Measurements from ENCODE around the gene CD302. TPM values are rescaled to one million over a fixed set of nuclear protein-coding genes. Genes with fewer than 3 reads are reported as not detected.
A peak's percentile ranks its signal among the peaks of the same experiment; 100 is the strongest.
"Not testable (repeated sequence)": the region's sequence is repeated elsewhere in the genome, so short reads cannot be mapped to it uniquely, and the experiment has no call there.

Gene CD302
- total RNA-seq, result under 1 TPM; 0.20 to 0.55 TPM

DNA sequence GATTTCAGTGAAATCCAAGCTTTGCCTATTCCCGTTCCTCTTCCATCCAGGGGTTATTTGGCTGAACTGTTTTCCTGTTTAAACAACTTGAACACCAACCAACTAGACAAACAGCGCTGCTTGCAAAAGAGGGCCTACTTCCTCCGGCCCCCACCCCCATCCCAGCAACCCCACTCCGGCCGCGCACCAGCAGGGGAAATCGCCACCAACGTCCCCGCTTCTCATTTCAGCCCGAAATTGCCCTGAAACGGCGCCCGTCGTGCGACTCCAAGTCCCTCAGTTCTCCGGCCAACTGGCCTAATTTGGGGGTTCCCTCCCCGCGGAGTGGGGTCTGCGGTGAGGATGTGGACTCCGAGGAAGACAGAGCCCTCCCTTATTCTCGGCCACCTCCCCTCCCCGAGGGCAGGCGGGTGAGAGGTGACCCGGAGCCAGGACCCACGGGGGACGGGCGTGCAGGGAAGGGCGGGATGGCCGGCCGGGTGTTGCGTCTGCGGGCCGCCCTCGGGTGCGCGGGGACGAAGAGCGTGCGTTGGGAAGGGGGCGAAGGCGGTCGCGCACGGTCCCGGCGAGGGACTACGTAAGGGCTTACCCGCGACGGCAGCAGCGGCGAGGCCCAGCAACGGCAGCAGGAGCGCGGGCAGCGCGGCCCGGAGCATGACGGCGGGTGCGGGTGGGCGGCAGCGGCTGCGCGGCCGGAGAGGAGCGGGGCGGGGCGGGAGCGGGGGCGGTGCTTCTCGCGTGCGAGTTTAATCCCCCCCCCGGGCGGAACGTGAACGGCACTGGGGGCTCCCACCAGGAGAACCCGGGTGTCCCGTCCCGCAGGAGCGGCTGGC lies at the start of gene CD302:
CD302 (minus strand) TSS at position 666 of the 833 bp plus-strand sequence; CDS start at position 656, 10 bp downstream.
- Mint-ChIP-seq H3K4me1 (ENCODE audit: low read depth in 2 of 2) (peaks cover 11 to 13% of the 10 kb centered on the region in 2 donors), H3K27ac (peak within 1 kb of the TSS in 1 of 2 donors; percentile 71), H3K36me3 (no peaks in the 10 kb centered on the region), H3K27me3 (peaks cover 5 to 9% of the 10 kb centered on the region in 2 donors), H3K9me3 (no peaks in the 10 kb centered on the region), H3K4me3 (peak within 1 kb of the TSS; percentile 79)
- DNase-seq (ENCODE audit: low spot score) (peak; percentile 60), ATAC-seq (peak; percentile 81 to 89)

DNA sequence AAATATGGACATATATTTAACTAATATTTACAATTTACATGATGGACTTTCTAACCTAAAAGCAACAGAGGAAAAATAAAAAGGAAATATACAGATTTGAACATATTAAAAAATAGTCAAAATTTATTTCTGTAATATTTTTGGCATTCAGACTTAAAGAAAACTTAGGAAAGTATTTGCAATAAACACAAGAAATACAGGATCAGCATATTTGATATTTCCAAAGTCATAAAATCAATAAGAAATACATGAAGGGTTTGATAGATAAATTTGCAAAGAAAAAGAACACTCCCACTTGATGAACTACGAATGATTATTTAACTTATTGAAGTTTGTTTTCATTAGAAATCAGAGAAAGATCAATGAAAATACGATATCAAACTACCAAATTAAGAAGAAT lies 48.6 kb upstream of the CD302 start:
- Mint-ChIP-seq H3K4me1 (ENCODE audit: low read depth in 2 of 2) (no peaks in the 10 kb centered on the region), H3K27ac (no peak overlapping the region), H3K9me3 (no peaks in the 10 kb centered on the region), H3K36me3 (peaks cover 5% of the 10 kb centered on the region), H3K4me3 (no peak overlapping the region), H3K27me3 (no peaks in the 10 kb centered on the region)
- DNase-seq (ENCODE audit: low spot score), result no peak
- no peak for ATAC-seq

GRCh38 chr2:159840616-159841015 lies 42.6 kb upstream of the CD302 start:
- DNase-seq (ENCODE audit: low spot score) (no peak), ATAC-seq (no peak)
- Mint-ChIP-seq H3K36me3 (peaks cover 5% of the 10 kb centered on the region), H3K27me3 (no peaks in the 10 kb centered on the region), H3K4me1 (ENCODE audit: low read depth in 2 of 2) (no peaks in the 10 kb centered on the region), H3K27ac (no peak overlapping the region), H3K4me3 (no peak overlapping the region), H3K9me3 (no peaks in the 10 kb centered on the region)

GRCh38 chr2:159832858-159833257 lies 34.9 kb upstream of the CD302 start:
- no peak overlapping the region for H3K4me3 Mint-ChIP-seq
- no peaks in the 10 kb centered on the region for H3K9me3 Mint-ChIP-seq
- no peak overlapping the region for H3K27ac Mint-ChIP-seq
- no peak for DNase-seq (ENCODE audit: low spot score)
- no peaks in the 10 kb centered on the region for H3K27me3 Mint-ChIP-seq
- peaks cover 11% of the 10 kb centered on the region for H3K36me3 Mint-ChIP-seq
- no peak for ATAC-seq
- H3K4me1 Mint-ChIP-seq (ENCODE audit: low read depth in 2 of 2), result no peaks in the 10 kb centered on the region

DNA sequence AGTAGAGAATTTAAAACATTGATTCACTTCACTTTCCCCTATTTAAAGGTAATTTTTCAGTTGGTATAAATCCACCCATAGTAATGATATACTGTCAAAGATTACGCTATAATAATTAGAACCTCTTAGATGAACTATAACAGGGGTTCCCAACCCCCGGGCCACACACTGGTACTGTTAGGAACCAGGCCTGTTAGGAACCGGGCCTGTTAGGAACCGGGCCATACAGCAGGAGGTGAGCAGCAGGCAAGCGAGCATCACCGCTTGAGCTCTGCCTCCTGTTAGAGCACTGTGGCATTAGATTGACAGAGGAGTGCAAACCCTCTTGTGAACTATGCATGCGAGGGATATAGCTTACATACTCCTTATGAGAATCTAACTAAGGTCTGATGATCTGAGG lies 34.0 kb upstream of the CD302 start:
- Mint-ChIP-seq H3K4me1 (ENCODE audit: low read depth in 2 of 2) (no peaks in the 10 kb centered on the region), H3K4me3 (no peak overlapping the region), H3K9me3 (no peaks in the 10 kb centered on the region), H3K27me3 (no peaks in the 10 kb centered on the region), H3K36me3 (peaks cover 12% of the 10 kb centered on the region), H3K27ac (no peak overlapping the region)
- DNase-seq (ENCODE audit: low spot score), result no peak
- no peak for ATAC-seq

DNA sequence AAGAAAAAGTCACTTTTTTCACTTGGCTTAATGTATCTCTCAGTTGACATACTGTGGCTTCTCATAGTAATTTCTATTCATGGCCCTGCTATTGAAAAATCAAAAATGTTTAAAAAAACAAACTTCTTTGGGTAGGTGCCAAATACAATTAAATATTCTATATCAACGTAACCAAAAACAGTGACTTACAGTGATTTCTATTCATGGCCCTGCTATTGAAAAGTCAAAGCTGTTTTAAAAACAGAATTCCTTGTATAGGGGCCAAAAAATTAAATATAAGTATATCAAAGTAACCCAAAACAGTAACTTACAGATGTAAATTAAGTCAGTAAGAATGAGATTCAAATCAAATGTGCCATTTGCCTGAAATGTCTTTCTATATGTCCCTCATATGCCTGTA lies 31.4 kb upstream of the CD302 start:
- H3K4me3 Mint-ChIP-seq, result no peak overlapping the region
- H3K9me3 Mint-ChIP-seq, result no peaks in the 10 kb centered on the region
- H3K27me3 Mint-ChIP-seq, result no peaks in the 10 kb centered on the region
- H3K27ac Mint-ChIP-seq, result no peak overlapping the region
- ATAC-seq (no peak), DNase-seq (ENCODE audit: low spot score) (no peak)
- H3K36me3 Mint-ChIP-seq, result peaks cover 28% of the 10 kb centered on the region
- peaks cover 4 to 5% of the 10 kb centered on the region in 2 donors for H3K4me1 Mint-ChIP-seq (ENCODE audit: low read depth in 2 of 2)

- ATAC-seq, result no peak
- H3K4me1 Mint-ChIP-seq (ENCODE audit: low read depth in 2 of 2), result peaks cover 8 to 11% of the 10 kb centered on the region in 2 donors
- H3K27me3 Mint-ChIP-seq, result no peaks in the 10 kb centered on the region
- H3K4me3 Mint-ChIP-seq, result no peak overlapping the region
- no peak for DNase-seq (ENCODE audit: low spot score)
- no peak overlapping the region for H3K27ac Mint-ChIP-seq
- H3K9me3 Mint-ChIP-seq, result no peaks in the 10 kb centered on the region
- peaks cover 25% of the 10 kb centered on the region for H3K36me3 Mint-ChIP-seq
Observed at GRCh38 chr2:159828738-159829137, 30.7 kb upstream of the CD302 start.

DNA sequence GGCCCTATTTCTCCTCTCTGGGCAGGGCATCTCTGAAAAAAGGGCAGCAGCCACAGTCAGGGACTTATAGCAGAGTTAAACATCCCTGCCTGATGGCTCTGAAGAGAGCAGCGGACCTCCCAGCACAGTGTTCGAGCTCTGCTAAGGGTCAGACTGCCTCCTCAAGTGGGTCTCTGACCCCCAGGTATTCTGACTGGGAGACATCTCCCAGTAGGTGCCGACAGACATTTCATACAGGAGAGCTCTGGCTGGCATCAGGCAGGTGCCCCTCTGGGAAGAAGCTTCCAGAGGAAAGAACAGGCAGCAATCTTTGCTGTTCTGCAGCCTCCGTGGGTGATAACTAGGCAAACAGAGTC lies 24.4 kb upstream of the CD302 start:
- H3K27me3 Mint-ChIP-seq; DNase-seq (ENCODE audit: low spot score); H3K9me3 Mint-ChIP-seq; H3K4me3 Mint-ChIP-seq; ATAC-seq; H3K27ac Mint-ChIP-seq: not testable (repeated sequence)
- peaks cover 8 to 12% of the 10 kb centered on the region in 2 donors for H3K4me1 Mint-ChIP-seq (ENCODE audit: low read depth in 2 of 2)
- peaks cover 24% of the 10 kb centered on the region for H3K36me3 Mint-ChIP-seq

DNA sequence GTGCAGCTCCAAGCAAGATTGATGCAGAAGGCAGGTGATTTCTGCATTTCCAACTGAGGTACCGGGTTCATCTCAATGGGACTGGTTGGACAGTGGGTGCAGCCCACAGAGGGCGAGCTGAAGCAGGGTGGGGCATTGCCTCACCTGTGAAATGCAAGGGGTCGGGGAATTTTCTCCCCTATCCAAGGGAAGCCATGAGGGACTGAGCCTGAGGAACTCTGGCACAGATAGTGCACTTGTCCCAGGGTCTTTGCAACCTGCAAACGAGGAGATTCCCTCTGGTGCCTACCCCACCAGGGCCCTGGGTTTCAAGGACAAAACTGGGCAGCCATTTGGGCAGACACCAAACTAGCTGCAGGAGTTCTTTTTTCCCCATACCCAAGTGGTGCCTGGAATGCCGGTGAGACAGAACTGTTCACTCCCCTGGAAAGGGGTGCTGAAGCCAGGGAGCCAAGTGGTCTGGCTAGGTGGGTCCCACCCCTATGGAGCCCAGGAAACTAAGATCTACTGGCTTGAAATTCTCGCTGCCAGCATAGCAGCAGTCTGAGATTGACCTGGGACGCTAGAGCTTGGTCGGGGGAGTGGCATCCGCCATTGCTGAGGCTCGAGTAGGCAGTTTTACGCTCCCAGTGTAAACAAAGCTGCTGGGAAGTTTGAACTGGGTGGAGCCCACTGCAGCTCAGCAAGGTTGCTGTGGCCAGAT lies 23.9 kb upstream of the CD302 start:
- Mint-ChIP-seq H3K36me3 (peaks cover 22% of the 10 kb centered on the region), H3K4me1 (ENCODE audit: low read depth in 2 of 2) (peaks cover 8 to 16% of the 10 kb centered on the region in 2 donors)
- not testable (repeated sequence) for H3K4me3 Mint-ChIP-seq; H3K27ac Mint-ChIP-seq; H3K27me3 Mint-ChIP-seq; H3K9me3 Mint-ChIP-seq; ATAC-seq; DNase-seq (ENCODE audit: low spot score)

- no peaks in the 10 kb centered on the region for H3K27me3 Mint-ChIP-seq
- DNase-seq (ENCODE audit: low spot score) (no peak), ATAC-seq (no peak)
- H3K4me1 Mint-ChIP-seq (ENCODE audit: low read depth in 2 of 2), result peaks cover under 1 to 7% of the 10 kb centered on the region in 2 donors
- H3K9me3 Mint-ChIP-seq, result no peaks in the 10 kb centered on the region
- H3K4me3 Mint-ChIP-seq, result no peak overlapping the region
- no peak overlapping the region for H3K27ac Mint-ChIP-seq
- H3K36me3 Mint-ChIP-seq, result peaks cover 8% of the 10 kb centered on the region
Observed at GRCh38 chr2:159818940-159819339, 20.9 kb upstream of the CD302 start.

GRCh38 chr2:159817283-159817682 lies 19.3 kb upstream of the CD302 start:
- Mint-ChIP-seq H3K36me3 (peaks cover 5% of the 10 kb centered on the region), H3K9me3 (no peaks in the 10 kb centered on the region), H3K4me3 (no peak overlapping the region), H3K4me1 (ENCODE audit: low read depth in 2 of 2) (peaks cover 0 to 5% of the 10 kb centered on the region in 2 donors), H3K27me3 (no peaks in the 10 kb centered on the region), H3K27ac (peak overlapping the region in 1 of 2 donors; percentile 5)
- no peak for ATAC-seq
- no peak for DNase-seq (ENCODE audit: low spot score)

GRCh38 chr2:159811232-159811631 lies 13.2 kb upstream of the CD302 start:
- no peaks in the 10 kb centered on the region for H3K27me3 Mint-ChIP-seq
- H3K9me3 Mint-ChIP-seq, result no peaks in the 10 kb centered on the region
- H3K27ac Mint-ChIP-seq, result no peak overlapping the region
- ATAC-seq (no peak), DNase-seq (ENCODE audit: low spot score) (no peak)
- no peak overlapping the region for H3K4me3 Mint-ChIP-seq
- H3K4me1 Mint-ChIP-seq (ENCODE audit: low read depth in 2 of 2), result no peaks in the 10 kb centered on the region
- peaks cover 5% of the 10 kb centered on the region for H3K36me3 Mint-ChIP-seq

GRCh38 chr2:159808032-159808425 lies 10.0 kb upstream of the CD302 start:
- Mint-ChIP-seq H3K4me1 (ENCODE audit: low read depth in 2 of 2) (no peaks in the 10 kb centered on the region), H3K9me3 (no peaks in the 10 kb centered on the region), H3K27me3 (no peaks in the 10 kb centered on the region), H3K27ac (no peak overlapping the region), H3K4me3 (no peak overlapping the region), H3K36me3 (peaks cover 10% of the 10 kb centered on the region)
- DNase-seq (ENCODE audit: low spot score), result no peak
- ATAC-seq, result no peak
